Fibroblast of the aortic adventitia (primary cell): ENCODE results near the gene VEGFA. TPM values are rescaled to one million over a fixed set of nuclear protein-coding genes. Genes with fewer than 3 reads are reported as not detected.

Source experiments
- DNase-seq: peaks from one replicate; pipeline ENCODE4 v3.0.0-alpha.2; 2010; ENCODE audit warnings: low read depth
- H3K4me3 ChIP-seq: 2 replicates; pipeline ENCODE4 v1.5.1; 2011; ENCODE audit warnings: low read depth, mild to moderate bottlenecking, control low read depth, low read length, moderate library complexity
- CTCF ChIP-seq: IDR thresholded peaks from 2 replicates; pipeline ENCODE4 v1.5.1; 2011; ENCODE audit warnings: mild to moderate bottlenecking, low read length, control low read depth, inconsistent platforms; ENCODE audit not compliant: insufficient read depth
- total RNA-seq: library from RNA; depleted of rRNA; stranded (reverse); fragments of >200 nt; gene quantifications from 2 replicates; pipeline ENCODE4 v1.2.3, GENCODE V29; 2012; ENCODE audit warnings: low replicate concordance

The VEGFA gene
- total RNA-seq, 1 donor = 98.9 TPM

DNA sequence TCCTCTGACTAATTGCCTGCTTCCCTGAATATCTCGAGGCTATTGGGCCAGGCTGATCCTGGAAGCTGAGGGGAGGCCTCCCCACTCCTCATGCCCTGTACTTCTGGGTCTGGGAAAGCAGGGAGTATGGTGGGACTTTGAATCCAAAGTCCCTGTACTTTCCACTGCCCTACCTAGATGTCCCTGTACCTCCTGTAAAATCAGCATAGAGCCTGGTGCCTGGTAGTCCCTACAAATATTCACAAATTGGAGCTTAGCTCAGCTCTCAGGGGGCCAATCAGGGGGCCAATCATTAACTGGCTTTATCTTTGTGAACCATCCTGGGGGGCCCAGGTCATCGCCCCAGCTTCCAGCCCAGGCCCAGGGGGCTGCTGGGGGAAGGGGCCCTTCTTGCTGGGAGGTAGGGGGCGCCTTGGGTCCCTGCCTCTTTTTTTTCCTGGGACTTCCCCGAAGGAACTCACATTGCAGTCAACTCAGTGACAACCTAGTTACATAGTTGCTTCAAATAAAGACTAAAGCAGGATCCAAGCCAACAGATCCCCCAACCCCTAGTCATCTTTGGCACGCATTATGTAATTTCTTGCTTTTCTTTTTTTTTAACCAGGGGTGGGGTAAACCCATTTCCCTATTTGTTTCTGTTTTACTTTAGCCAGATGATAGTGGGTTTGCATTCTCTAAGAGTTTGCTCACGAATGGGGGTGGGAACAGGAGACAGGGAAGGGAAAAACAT, 6.9 kb upstream of the VEGFA start:
- DNase-seq = peak; percentile 54
- no peak for TF ChIP-seq CTCF
- H3K4me3 ChIP-seq = no peak overlapping the region

DNA sequence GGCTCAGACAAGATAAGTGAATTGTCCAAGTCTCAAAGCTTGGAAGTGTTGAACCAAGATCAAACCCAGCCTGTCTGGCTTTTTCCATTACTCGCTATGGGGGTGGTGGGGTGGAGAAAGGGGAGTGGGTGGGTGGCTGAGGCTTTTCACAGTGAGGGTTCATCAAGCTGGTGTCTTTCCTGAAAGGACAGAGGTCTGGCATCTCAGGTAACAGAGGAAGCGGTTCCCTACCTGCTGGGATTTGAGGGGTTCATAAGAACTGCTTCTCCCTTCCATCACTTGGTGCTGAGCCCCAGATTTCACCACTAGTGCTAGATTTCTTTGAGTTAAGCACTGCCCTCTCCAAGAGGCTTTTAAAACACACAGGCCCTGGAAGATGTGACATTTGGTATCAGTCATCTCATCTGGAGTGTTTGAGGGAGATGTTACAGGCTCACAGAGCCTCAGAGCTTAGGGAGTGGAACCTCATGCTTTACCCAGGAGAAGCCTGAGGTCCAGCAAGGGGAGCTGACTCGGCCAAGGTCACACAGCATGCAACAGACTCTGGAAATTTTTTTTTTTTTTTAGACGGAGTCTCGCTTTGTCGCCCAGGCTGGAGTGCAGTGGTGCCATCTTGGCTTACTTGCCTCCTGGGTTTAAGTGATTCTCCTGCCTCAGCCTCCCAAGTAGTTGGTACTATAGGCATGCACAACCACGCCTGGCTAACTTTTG, 6.0 kb upstream of the VEGFA start:
- no peak for DNase-seq
- H3K4me3 ChIP-seq = no peak overlapping the region
- TF ChIP-seq CTCF = no peak

GRCh38 chr6:43764772-43765171, 5.2 kb upstream of the VEGFA start:
- TF ChIP-seq CTCF = no peak
- no peak overlapping the region for H3K4me3 ChIP-seq
- no peak for DNase-seq

DNA sequence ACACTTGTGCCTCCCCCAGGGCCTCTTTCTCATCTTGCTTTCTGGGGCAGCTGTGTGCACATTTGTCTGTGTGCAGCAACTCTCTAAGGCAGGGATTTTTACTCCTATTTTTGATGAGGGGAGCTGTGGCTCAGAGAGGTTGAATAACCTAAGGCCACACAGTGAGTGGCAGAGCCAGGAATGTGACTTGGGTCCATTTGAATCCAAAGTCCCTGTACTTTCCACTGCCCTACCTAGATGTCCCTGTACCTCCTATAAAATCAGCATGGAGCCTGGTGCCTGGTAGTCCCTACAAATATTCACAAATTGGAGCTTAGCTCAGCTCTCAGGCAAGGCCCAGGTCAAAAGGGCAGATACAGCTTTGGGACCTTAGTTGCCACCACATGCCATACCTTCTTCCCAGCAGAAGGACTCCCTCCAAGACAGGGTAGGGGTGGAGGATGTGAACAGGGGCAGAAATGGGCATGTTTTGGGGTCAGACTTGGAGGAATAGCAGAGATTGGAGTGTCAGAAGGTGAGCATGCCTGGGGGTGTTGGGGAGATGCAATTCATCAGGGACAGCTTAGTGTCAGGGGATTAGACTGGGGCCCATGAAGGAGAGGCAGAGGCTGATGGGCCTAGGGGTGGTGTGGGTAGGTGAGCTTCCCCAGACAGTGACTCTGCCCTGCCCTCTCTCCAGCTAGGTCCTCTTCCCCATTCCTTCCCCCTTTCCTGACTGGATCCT, 4.1 kb upstream of the VEGFA start:
- no peak for DNase-seq
- no peak for TF ChIP-seq CTCF
- no peak overlapping the region for H3K4me3 ChIP-seq

DNA sequence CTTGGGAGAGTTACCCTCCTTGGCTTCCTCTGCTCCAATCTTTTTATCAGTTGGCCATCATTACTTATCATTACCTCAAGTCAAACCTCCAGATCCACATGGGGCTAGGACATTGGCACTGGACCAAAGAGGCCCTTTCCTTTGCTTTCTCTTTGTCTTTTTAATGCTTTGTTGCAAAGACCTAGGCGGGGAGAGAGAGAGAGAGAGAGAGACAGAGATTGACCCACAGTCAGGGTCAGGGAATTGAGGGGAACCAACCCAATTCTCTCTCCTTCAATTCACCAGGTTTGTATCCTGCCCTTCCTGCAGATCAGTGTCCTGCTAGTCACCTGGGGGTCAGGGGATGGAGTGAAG, 3.5 kb upstream of the VEGFA start:
- TF ChIP-seq CTCF = no peak
- DNase-seq = no peak
- no peak overlapping the region for H3K4me3 ChIP-seq

DNA sequence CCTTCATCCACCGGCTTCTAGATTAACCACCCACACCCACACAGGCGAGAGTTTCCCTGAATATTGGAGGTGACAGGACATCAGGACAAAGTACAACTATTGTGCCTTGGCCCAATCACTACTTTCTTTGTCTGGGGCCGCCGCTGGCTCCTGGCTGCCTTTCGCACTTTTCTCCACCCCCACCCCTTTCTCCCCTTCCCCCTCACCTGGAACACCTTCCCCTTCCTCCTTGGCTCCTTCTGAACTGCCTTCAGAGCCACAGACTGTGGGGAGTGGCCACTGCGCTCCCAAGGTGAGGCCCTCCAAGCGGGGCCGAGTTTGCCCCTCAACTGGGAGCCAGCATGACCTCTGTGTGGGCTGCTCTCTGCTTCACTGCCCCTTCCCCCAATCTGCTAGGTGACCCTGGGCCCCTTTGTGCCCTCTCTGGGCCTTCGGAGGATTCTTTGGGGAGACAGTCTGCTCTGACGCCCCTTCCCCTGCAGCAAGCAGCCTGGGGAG, 3.0 kb upstream of the VEGFA start:
- no peak for TF ChIP-seq CTCF
- H3K4me3 ChIP-seq = no peak overlapping the region
- DNase-seq = no peak
